GM21367 (cell line): ENCODE measurements around the gene TBCA.

Source experiments
- ATAC-seq: cut with Tn5 transposase; IDR thresholded peaks from one replicate; pipeline ENCODE4 v1.9.1; 2021; ENCODE audit not compliant: unreplicated experiment

TBCA gene

GRCh38 chr5:77644371-77645157 is 131.6 kb downstream of the TBCA start:
- ATAC-seq = no peak

DNA sequence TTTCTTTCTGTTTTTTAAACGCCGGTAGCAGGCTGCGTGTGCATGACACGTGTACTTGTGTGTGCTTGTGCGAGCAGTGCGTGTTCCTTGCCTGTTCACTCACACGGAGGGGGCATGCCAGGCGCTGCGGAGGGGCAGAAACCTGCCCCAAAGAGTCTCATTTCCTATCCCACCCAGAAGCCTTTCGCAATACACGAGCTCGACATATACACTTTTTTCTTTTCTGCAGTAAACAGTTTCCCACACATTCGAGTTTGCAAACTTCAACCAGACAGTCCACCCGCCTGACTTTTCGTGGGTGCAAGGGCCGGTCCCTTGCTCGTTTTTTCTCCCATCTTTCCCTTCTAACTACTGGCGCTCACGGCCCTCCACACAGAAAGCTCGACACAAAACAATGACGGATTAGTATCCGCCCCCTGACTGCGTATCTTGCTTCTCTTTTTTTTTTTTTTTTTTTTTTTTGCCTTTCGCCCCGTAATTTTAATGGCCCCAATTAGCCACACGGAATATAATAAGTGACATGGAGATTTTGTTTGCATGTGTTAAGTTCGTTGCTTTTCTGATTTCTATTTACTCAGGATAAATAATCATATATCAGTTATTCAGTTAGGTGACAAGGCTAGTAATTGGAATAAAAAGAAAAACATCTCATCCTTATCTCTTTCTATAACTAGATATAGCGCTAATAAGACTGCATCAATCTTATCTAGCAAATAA is 132.3 kb downstream of the TBCA start:
- no peak for ATAC-seq

DNA sequence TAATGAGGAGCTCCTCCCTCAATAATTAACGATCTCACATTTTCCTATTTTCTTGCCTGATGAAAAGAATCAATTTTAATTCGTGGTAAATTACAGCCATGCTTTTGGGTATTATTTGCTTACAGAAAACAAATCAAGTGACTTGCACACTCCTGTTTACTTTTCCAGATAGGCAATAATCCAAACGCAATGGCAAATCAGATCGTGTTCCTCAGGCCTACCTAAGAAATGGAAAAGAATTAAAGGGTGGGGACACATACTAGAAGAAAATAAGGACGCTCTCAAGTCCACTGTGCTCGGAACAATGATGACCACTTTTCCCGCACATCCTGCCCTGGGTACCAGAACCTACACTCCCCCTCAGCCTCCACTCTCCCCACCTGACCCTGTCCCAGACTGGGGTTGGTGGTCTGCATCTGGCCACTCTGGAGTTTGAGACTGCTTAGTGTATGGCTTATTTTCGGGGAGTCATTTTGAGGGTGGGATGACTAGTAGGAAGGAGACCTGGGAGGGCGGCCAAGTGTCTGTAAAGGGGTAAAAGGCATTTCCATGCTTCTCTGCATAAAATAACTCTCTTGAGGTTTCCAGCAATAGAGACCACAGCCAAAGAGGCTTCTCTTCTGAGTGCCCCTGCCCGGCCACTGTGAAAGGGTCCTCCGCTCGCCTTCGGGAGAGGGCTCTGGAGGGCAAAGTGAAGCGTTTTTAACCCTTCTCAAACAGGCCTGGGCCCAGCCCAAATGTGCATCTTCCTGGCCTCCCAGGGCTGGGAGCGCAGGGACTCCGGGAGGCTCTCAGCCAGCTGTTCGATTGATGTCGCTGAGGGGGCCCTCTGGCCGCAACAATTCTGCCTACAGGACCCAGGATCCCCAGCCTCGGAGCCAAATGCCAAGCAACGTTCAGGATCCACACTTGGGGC is 133.1 kb downstream of the TBCA start:
- no peak for ATAC-seq

DNA sequence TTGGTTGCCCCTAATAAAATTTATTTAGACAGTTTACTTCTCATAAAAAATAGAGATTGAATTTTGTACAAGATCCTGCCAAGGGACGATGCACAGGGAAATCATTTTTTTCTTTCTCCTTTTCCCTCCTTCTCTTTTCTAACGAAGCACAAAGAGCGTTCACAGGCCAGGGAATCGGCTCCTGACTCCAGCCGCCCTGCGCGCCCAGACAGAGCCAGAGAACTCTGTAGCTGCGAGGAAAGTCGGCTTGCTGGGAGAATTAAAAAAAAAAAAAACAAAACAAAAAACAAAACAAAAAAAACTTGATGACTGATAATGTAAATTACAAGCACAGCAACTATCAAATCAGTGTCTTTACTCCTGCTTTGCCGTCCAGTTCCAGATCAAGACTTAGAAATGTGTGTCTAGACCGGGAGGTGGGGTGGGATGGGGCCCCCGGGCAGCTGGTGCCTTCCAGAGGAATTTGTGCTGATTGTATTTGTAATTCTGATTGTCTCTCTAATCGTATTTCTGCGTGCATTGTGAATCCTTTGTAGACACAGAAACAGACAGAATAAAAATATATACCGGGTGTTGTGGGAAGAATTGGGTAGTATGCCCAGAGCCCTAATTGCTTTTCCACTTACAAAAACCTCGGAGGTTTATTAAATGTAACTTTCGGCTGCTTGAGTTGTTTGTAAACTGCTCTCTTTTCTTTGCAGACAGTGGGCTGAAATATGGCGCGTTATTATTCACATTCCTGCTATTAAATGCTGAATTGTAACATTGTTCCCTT is 134.0 kb downstream of the TBCA start:
- ATAC-seq = no peak

DNA sequence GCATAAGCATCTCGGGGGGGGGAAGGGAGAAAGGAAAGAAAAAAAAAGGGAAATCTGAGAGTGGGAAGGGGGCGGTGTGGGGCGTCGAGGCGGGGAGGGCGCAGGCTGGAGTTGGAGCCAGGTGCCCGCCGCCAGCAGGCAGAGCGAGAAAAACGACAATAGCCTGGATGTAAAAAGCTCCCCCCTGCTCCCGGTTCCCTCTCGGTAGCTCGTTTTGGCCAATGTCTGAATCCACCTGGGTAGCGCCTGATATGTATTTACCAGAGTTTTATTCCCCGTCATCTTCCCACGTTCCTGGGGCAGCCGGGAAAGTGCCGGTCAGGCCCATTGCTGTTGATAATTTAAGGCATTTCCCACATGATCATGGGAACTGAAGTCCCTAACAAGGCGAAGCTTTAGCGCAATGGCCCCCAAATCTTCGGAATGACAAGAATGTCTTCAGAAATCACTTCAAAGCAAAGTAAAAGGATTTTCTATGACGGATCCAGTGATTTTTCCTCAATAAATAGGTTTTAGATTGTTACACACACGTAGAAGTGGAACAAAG is 134.7 kb downstream of the TBCA start:
- ATAC-seq = no peak
